ENCODE data around the gene ACOX1. TPM values are rescaled to one million over a fixed set of nuclear protein-coding genes. Genes with fewer than 3 reads are reported as not detected.

ACOX1 gene
- total and polyA plus RNA-seq, 8 donors, result 11.9 to 133 (median 29.8) TPM

- Histone ChIP-seq H3K4me1 (peaks cover 22 to 52% (median 47%) of the 10 kb centered on the region in 4 donors), H3K9me3 (no peaks in the 10 kb centered on the region), H3K27ac (no peak overlapping the region), H3K36me3 (peaks cover 43 to 59% (median 57%) of the 10 kb centered on the region in 4 donors), H3K4me3 (no peak overlapping the region), H3K27me3 (no peaks in the 10 kb centered on the region)
- WGBS, 5 donors, result 90 to 100% (median 95%) methylated on average over 5 to 16 of the region's 16 CpGs
- no peak for DNase-seq
- TF ChIP-seq EP300 (IDR thresholded peaks at IDR 0.05) (no peak), POLR2A (IDR thresholded peaks at IDR 0.05) (no peak), CTCF (IDR thresholded peaks at IDR 0.05) (no peak), POLR2AphosphoS5 (IDR thresholded peaks at IDR 0.05) (no peak)
- intact Hi-C loops (cut with DNase I; ENCODE audit: low total_unique reads), result no loop called here
Observed at GRCh38 chr17:75898791-75899190, 80.2 kb downstream of the ACOX1 start.

GRCh38 chr17:75898065-75898464, 80.9 kb downstream of the ACOX1 start:
- 72 to 79% (median 75%) methylated on average over 7 to 8 of the region's 8 CpGs for WGBS, 5 donors
- Histone ChIP-seq H3K4me3 (no peak overlapping the region), H3K36me3 (peaks cover 41 to 56% (median 54%) of the 10 kb centered on the region in 4 donors), H3K4me1 (peaks cover 19 to 50% (median 46%) of the 10 kb centered on the region in 4 donors), H3K27ac (peak overlapping the region in 2 of 5 donors; percentile 94 to 97), H3K27me3 (no peaks in the 10 kb centered on the region), H3K9me3 (no peaks in the 10 kb centered on the region)
- no peak for TF ChIP-seq POLR2A (IDR thresholded peaks at IDR 0.05)
- no peak for TF ChIP-seq POLR2AphosphoS5 (IDR thresholded peaks at IDR 0.05)
- no peak for TF ChIP-seq CTCF (IDR thresholded peaks at IDR 0.05)
- DNase-seq, result no peak
- intact Hi-C loops (cut with DNase I; ENCODE audit: low total_unique reads), result no loop called here

GRCh38 chr17:75897160-75898019, 81.6 kb downstream of the ACOX1 start:
- Histone ChIP-seq H3K4me3 (peak overlapping the region; percentile 74 to 85 (median 80)), H3K9me3 (no peaks in the 10 kb centered on the region), H3K27me3 (no peaks in the 10 kb centered on the region), H3K36me3 (peaks cover 37 to 56% (median 49%) of the 10 kb centered on the region in 4 donors), H3K4me1 (peaks cover 19 to 51% (median 46%) of the 10 kb centered on the region in 4 donors), H3K27ac (peak overlapping the region; percentile 91 to 97 (median 94))
- TF ChIP-seq CTCF (IDR thresholded peaks at IDR 0.05) (no peak), EP300 (IDR thresholded peaks at IDR 0.05) (no peak), POLR2AphosphoS5 (IDR thresholded peaks at IDR 0.05) (no peak), POLR2A (IDR thresholded peaks at IDR 0.05) (no peak)
- intact Hi-C loops (cut with DNase I; ENCODE audit: low total_unique reads), result no loop called here
- WGBS, 5 donors, result 47 to 77% (median 55%) methylated on average over 17 to 37 of the region's 37 CpGs
- DNase-seq, result no peak

- peaks cover 37 to 56% (median 49%) of the 10 kb centered on the region in 4 donors for H3K36me3 ChIP-seq
- intact Hi-C loops (cut with DNase I; ENCODE audit: low total_unique reads), result no loop called here
- H3K27me3 ChIP-seq, result no peaks in the 10 kb centered on the region
- peaks cover 19 to 59% (median 44%) of the 10 kb centered on the region in 4 donors for H3K4me1 ChIP-seq
- 0 to 1% (median 0%) methylated on average over 4 to 102 of the region's 102 CpGs; no CpG with 5 or more reads in 1 of the 5 donors for WGBS, 5 donors
- DNase-seq, result peak; percentile 86 to 95
- H3K9me3 ChIP-seq, result no peaks in the 10 kb centered on the region
- peak within 1 kb of the TSS; percentile 91 to 97 (median 94) for H3K27ac ChIP-seq
- TF ChIP-seq POLR2A (IDR thresholded peaks at IDR 0.05) (peak in 1 of 4 donors; percentile 42), EP300 (IDR thresholded peaks at IDR 0.05) (no peak), CTCF (IDR thresholded peaks at IDR 0.05) (peak in 2 of 7 experiments; percentile 6 to 58), POLR2AphosphoS5 (IDR thresholded peaks at IDR 0.05) (peak; percentile 59 to 87 (median 77))
- H3K4me3 ChIP-seq, result peak within 1 kb of the TSS; percentile 74 to 85 (median 80)
Observed at GRCh38 chr17:75896415-75897159, 82.4 kb downstream of the ACOX1 start, which contains the start of gene TRIM65. Gene TRIM65 (minus strand): TSS chr17:75896951. CDS start chr17:75896937, 14 bp downstream.

Measured in stomach (tissue), 9 donors.